Anterior cingulate cortex (tissue), 58 donors: Measurements from ENCODE around the gene RPL28.
"Not testable (repeated sequence)": the region's sequence is repeated elsewhere in the genome, so short reads cannot be mapped to it uniquely, and the experiment has no call there.

Source experiments
- DNase-seq, 58 donors: peaks; one replicate each; lab custom pipeline; 2025; lab: John Stamatoyannopoulos, UW

The RPL28 gene

DNA sequence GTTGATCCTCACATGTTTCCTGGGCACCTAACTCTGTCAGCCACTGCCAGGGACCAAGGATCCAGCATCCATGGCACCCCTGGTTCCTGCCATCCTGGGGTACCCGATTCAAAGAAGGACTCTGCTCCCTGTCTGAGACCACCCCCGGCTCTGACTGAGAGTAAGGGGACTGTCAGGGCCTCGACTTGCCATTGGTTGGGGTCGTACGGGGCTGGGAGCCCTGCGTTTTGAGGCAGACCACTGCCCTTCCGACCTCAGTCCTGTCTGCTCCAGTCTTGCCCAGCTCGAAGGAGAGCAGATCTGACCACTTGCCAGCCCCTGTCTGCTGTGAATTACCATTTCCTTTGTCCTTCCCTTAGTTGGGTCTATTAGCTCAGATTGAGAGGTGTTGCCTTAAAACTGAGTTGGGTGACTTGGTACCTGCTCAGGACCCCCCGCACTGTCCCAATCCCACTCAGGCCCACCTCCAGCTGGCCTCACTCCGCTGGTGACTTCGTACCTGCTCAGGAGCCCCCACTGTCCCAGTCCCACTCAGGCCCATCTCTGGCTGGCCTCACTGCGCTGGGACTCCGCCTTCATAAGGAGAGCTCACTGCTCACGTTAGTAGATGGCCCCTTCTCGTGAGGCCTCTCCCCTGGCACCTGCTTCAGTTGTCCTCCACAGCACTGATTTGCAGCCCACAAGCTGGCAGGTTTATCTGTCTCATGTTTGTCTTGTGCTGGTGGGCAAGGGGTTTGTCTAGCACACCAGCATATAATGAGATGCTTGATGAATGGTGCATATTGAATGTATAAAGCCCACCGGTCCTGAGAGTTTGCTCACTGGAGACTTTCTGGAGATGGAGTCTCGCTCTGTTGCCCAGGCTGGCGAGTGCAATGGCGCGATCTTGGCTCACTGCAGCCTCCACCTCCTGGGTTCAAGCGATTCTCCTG, 3.9 kb downstream of the RPL28 start:
- no peak for DNase-seq

DNA sequence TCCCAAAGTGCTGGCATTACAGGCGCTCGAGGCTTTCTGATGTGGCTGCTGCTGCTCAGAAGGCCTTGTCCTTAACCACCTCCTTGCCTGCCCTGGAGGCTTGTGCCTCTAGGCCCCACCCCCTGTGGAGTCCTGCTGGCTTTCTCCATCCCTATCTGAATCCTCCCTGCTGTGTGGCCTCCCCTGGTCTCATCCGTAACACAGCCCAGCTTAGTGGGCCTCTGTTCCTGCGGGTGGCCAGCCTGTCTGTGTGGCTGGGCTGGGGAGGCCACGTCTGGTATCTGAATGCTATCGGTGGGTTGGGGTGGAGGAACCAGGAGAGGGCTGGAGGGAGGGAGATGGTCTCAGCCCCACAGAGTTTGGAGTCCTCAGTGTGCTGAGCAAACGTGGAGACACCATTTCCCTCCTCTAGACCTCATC, 4.7 kb downstream of the RPL28 start:
- no peak for DNase-seq

DNA sequence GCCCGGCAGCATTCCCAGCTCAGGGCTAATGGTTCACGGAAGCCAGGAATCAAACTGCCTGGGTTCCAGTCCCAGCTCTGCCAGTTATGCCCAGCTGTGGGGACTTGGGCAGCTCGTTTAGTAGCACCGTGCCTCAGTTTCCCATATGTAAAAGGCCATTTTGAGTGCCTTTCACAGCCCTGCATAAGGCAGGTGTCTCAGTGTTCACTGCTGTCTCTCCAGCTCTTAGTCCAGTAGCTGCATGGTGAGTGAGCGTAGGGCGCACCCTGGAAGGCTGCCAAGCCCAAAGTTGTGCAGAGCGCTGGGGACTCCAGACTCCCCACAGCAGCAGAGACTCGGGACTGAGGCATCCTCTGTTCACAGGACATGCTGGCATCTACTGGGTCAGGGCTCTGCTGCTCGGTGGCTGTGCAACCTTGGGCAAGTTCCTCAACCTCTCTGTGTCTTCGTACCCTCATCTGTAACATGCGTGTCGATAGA, 5.5 kb downstream of the RPL28 start:
- DNase-seq, result peak in 2 of 58 donors; percentile 5 to 41

GRCh38 chr19:55391702-55392615, 6.2 kb downstream of the RPL28 start:
- DNase-seq, result no peak

DNA sequence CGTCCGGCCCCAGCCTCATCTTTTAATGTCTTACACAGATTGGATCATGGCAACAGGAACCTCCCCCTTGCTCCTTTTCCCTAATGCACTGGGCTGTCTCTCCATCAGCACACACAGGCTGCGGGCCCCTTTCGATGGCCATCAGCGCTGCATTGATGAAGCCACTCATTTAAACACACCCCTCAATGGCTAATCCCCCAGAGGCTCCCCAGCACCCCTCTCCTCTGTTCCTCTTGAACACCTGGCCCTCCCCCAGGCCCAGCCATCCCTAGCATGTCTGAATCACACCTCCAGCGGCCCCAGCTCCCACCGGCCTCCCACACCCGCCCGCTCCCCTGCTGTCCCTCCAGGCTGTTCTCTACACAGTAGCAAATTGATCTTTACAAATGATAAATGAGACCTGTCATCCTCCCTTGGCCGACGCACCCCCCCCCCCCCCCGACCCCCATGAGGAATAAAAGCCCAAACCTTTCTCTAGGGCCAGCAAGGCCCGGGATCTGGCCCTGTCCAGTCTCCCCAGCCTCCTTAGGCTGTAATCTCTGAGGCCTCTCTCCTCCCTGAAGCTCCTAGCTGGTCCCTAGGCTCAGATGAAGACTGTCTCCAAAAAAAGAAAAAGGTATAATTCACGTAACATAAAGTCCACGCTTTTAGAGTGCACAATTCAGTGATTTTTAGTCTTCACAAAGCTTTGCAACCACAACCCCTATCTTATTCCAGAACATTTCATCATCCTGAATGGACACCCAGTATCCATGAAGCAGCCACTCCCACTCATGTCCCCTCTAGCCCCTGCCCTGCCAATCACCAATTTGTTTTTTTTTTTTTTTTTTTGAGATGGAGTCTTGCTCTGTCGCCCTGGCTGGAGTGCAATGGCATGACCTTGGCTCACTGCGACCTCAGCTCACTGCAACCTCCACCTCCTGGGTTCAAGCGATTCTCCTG, 7.4 kb downstream of the RPL28 start:
- DNase-seq, result peak in 4 of 58 donors; percentile 9 to 13 (median 11)

DNA sequence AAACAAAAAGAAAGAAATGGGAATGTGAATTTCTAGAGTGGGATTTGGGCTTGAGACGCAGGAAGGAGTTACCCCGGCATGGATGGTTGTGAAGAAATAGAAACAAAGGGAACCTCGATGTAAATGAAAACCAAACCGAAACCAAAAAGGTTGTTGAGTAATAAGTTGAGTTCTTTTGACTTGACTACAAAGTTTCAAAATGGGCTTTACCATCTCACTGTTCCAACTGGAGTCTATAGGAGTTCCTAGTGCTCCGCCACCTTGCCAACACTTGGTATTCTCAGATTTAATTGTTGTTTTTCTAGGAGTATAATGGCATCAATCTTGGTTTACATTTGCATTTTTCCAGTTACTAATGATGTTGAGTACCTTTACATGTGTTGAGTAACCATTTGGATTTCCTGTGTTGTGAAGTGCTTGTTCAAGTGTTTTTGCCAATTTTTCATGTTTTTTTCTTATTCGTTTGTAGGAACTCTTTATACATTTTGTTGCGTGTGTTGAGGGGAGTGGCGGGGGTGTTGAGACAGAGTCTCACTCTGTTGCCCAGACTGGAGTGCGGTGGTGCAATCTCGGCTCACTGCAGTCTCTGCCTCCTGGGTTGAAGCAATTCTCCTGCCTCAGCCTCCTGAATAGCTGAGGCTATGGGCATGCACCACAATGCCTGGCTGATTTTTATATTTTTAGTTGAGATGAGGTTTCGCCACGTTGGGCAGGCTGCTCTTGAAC, 12.6 kb downstream of the RPL28 start:
- DNase-seq, result no peak

DNA sequence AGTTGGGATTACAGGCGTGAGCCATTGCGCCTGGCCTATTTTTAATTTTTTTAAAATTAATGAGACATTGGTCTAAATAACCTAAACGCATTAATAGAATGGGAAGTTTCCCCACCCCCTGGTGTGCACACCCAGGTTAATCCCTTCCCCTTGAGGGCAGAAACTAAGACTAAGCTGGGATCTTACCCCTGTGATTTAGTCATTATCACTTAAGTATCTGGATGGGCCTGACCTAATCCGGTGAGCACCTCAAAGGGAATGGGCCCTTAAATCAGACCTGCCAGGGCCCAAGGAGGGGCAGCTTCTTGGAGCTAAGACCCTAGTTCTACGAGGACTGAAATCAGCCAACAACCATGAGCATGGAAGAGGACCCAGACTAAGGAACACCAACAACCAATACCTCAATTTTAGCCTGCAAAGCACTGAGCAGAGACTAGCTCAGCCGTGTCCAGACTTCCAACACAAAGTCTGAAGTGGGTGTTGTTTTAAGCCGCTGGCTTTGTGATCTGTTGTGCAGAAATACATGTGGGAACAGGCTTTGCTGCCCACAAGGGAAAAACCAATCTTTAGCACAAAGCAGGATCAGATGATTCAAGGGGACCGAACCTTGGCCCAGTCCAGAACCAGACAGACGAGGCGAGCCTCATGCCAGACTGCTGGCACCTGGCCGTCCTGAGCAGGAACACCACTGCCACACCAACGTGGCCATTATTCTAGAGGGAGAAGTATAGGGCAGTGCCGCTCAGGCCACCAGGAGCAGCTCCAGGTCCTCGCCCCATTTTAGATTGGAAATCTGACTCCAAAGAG, 14.8 kb downstream of the RPL28 start:
- no peak for DNase-seq

GRCh38 chr19:55401390-55401789, 15.7 kb downstream of the RPL28 start:
- DNase-seq, result not testable (repeated sequence)

DNA sequence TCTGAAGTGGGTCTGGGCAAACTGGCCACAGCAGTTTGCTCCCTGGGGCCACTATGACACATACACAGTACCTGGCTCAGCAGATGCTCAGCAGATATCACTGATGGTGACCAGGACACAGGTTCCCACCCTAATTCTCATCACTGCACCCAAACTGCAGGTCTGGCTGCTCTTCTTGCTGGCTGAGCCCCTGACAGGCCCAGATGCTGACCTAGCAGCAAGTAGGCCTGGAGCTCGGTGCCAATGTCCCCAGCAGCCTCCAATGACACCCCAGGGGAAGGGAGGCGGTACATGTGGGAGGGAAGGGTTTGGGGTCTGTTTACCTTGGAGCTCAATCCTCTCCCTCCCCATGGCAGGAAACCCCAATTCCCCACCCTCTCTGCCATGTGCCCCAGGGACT, 16.8 kb downstream of the RPL28 start:
- no peak for DNase-seq

DNA sequence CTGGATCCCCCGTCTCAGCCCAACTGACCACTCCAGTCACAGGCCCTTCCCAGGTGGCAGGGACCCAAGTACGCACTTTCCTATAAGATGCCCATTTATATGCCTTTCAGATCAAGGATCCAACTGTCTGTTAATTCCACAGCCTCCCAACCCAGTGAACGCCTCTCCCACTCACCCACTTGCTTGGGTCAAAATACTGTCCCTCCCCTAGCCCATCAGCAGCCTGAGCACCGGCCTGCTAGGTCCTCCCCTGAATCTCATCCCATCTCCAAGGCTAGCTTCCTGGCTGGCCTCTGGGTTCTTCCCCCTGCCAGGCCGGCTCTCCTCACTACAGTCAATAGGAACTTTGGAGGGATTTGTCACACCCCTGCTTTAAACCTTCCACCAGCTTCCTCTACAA, 19.9 kb downstream of the RPL28 start:
- DNase-seq, result no peak

DNA sequence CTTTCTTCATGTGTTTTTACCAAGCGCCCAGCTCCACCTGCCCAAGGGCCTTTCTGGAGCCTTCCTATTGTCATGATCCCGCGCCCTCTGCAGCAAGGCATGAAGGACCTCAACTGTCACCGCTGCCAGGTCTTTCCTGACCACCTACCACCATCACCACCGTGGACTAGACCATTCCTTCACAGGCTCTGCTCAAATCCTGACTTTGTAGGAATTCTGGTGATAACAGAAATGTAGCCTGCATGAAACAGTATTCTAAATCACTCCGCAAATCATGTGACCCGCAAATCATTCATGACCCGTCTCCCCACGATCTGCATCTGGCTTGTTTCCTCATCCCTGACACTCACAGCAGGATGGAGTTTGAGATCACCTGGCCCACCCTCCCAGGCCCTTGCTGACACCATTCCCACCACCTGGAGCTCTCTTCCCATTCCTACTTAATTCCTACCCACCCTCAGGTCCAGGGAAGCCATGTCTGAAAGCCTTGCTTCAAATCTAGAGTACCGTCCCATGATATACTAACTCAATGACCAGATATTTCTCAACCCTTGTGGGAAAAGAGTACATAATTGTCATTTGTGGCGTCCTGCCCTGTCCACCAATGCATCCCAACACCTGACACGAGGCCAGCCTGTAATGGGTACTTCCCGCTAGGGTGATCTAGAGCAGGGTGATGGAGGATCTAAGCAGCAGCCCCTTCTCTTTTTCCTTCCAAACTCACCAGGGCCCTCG, 20.5 kb downstream of the RPL28 start:
- DNase-seq, result no peak

GRCh38 chr19:55406826-55407549, 21.3 kb downstream of the RPL28 start:
- DNase-seq, result peak in 1 of 58 donors; percentile 49

- not testable (repeated sequence) for DNase-seq
Measured at GRCh38 chr19:55407550-55407799, 21.7 kb downstream of the RPL28 start, which contains the start of gene UBE2S. Gene UBE2S (minus strand): TSS chr19:55407788. CDS start chr19:55407589, 199 bp downstream.

- peak; percentile 84 to 100 (median 98) for DNase-seq
Measured at GRCh38 chr19:55407800-55408532, 22.2 kb downstream of the RPL28 start.

GRCh38 chr19:55408533-55408872, 22.8 kb downstream of the RPL28 start:
- no peak for DNase-seq

DNA sequence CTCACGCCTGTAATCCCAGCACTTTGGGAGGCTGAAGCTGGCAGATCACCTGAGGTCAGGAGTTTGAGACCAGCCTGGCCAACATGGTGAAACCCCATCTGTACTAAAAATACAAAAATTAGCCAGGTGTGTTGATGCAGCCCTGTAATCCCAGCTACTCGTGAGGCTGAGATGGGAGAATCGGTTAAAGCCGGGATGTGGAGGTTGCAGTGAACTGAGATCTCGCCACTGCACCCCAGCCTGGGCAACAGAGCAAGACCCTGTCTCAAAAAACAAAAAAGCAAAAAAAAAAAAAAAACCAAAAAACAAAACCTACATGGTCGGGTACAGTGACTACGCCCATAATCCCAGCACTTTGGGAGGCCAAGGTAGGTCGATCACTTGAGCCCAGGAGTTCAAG, 23.4 kb downstream of the RPL28 start:
- DNase-seq, result not testable (repeated sequence)

- no peak for DNase-seq
Measured at GRCh38 chr19:55410168-55410567, 24.4 kb downstream of the RPL28 start.
